GM12891 (cell line): ENCODE measurements around the gene ANKRD63.

Experiments
- DNase-seq: peaks from one replicate; pipeline ENCODE4 v3.0.0; 2011; ENCODE audit warnings: low spot score; ENCODE audit not compliant: insufficient read length
- FAIRE-seq: peaks from 2 replicates; lab custom pipeline; 2011; peaks lifted over from hg19 to GRCh38; lab: Jason Lieb, UNC
- PAX5 ChIP-seq: IDR thresholded peaks from 2 replicates; pipeline ENCODE4 v1.6.1; 2011; ENCODE audit warnings: low read length, moderate library complexity, mild to moderate bottlenecking; ENCODE audit not compliant: insufficient read depth, severe bottlenecking
- POLR2A ChIP-seq: IDR thresholded peaks from 2 replicates; pipeline ENCODE4 v1.6.1; 2011; ENCODE audit warnings: low read depth, low read length, control low read depth
- POLR2AphosphoS5 ChIP-seq: IDR thresholded peaks from 2 replicates; pipeline ENCODE4 v1.6.1; 2011; ENCODE audit warnings: low read depth, low read length, control low read depth
- POU2F2 ChIP-seq: IDR thresholded peaks from 2 replicates; pipeline ENCODE4 v1.6.1; 2011; ENCODE audit warnings: low read depth, mild to moderate bottlenecking, control low read depth, low read length, moderate library complexity
- SPI1 ChIP-seq: IDR thresholded peaks from 2 replicates; pipeline ENCODE4 v1.6.1; 2011; ENCODE audit warnings: low read depth, low read length, control low read depth
- TAF1 ChIP-seq: IDR thresholded peaks from 2 replicates; pipeline ENCODE4 v1.6.1; 2011; ENCODE audit warnings: low read depth, low read length, control low read depth

ANKRD63 gene

DNA sequence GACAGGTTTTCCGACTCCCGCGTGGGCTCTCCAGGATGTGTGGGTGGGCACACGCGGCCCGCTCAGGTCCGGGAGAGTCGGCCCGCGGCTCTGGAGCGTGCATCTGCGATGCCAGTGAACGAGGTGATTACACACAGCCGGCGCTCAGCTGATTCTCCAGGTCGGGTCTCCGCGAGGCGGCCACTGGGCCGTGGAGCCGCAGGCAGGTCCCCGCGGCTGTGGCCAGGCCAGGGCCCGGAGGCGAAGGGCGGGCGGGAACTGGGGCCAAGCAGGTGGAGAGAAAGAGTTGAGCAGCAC lies 30.8 kb downstream of the ANKRD63 start:
- TF ChIP-seq PAX5 (no peak), SPI1 (no peak), POLR2AphosphoS5 (no peak), POLR2A (no peak), POU2F2 (no peak), TAF1 (no peak)
- DNase-seq (no peak), FAIRE-seq (no peak)

DNA sequence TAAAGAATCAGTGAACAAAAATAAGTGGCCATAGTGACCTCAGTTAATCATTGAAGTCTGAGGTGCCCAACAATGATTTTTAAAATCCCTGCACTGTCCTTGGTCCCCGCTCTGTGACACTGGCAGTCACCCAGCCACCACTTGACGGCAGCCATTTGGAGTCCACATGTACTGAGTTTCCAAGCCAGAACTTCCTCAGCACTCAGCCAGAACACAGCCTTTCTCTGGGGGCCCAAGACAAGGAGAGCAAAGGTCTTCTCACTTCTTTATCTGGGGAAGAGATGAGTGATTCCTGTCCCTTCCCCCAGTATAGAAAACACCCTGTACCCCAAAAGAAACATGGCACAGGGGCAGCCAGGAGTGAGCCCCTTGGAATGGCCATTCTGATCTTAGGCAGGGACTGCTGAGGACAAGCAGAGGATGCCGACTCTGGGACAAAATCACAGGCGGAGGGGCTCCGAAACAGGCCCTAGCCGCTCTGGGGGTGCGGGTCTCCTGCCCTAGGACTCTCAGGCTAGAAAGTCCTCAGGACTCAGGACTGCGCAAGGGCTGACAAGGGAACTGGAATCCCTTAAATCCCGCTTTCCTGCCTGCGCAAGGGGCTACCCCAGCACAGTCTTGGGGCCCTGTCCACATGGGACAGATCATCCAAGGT lies 31.3 kb downstream of the ANKRD63 start:
- no peak for TF ChIP-seq POLR2AphosphoS5
- TF ChIP-seq POLR2A, result no peak
- TF ChIP-seq PAX5, result no peak
- no peak for TF ChIP-seq SPI1
- no peak for TF ChIP-seq POU2F2
- TF ChIP-seq TAF1, result no peak
- DNase-seq (no peak), FAIRE-seq (no peak)

DNA sequence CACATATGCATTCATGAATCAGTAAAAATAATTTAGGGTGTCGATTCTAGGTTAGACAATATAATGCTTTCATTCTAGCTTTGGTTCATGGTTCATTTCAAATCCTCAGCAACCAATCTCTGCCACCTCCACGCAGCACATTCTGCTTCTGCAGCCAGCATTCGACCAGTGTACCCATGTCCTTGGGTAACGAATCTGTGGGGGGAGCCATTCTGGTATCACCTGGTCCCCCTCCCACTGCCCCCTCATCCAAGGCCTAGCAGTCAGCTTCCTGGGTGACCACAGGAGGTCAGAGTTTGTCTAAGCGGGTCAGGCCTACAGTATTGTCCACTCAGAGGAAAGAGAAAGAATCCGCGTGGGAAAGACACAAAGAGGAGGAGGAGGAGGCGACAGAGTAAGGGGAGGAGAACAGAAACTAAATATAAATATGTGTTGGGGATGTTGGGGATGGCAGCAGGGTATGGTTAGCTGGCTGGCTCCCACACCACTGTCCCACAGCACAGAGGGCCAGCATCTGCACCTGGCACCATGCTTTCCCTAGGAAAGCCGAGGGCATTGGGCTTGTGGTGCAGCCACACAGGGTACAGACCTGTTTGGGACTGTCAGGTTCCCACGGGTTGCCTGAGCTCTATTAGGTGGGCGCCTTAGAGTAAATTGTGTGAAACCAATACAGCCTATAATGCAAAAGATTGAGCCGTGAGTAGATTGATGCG lies 31.9 kb downstream of the ANKRD63 start:
- TF ChIP-seq SPI1 (no peak), PAX5 (no peak), POLR2AphosphoS5 (no peak), TAF1 (no peak), POU2F2 (no peak), POLR2A (no peak)
- DNase-seq, result no peak
- no peak for FAIRE-seq

DNA sequence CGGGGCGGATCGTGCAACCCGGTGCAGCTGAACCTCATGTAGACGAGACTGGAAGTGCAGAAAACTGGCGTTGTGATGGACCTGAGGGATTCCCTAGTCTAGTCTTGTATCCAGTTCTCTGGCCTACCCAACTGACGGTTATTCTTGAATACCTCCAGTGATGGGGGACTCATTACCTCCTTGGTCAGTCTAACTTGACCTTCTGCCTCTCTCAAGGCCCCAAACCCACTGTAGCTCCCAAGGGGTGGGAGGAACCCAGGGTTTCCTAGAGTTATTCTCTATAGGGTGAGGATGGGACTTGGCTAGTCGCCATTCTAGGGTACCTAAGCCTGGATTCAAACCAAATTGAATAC lies 32.6 kb downstream of the ANKRD63 start:
- no peak for FAIRE-seq
- TF ChIP-seq TAF1 (no peak), POU2F2 (no peak), POLR2A (no peak), POLR2AphosphoS5 (no peak), PAX5 (no peak), SPI1 (no peak)
- no peak for DNase-seq

DNA sequence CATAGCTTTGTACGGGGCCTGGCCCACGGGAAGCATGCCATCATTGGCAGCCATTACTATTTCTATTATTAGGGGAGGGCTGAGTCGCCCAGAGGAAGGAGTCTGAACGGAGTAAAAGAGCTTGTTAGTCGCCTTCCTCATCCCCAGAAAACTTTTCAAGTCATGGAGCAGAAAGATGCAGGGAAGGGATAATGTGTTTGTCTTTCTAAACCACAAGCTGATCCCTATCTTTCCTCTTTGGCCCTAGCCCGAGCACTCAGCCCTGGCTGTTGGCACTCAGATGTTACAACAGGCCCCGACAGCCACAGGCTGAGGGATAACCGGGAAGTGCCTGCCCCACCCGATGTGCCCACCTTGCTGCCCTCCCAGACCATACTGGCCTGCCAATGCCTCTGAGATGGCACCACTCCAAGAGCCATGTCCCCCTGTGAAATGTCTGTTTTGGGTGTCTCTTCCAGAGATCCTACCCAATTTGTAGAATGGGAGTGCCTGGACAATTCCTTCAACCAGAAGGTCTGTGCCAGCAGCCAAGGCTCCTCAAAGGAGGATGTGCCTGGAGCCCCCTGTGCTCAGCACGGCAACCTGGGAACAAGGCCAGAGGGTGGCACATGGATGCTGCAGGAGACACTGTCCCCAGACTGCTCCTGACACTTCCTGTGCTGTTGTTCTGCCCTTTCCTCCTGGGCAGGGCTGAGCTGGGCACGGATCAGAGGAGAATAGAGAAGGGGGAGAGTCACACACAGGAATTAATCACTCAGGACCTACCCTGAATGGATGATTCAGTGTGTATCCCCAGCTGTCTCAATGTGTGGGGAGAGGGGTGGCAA lies 33.2 kb downstream of the ANKRD63 start:
- DNase-seq, result no peak
- FAIRE-seq, result no peak
- TF ChIP-seq PAX5 (no peak), POU2F2 (no peak), POLR2AphosphoS5 (no peak), SPI1 (no peak), POLR2A (no peak), TAF1 (no peak)

DNA sequence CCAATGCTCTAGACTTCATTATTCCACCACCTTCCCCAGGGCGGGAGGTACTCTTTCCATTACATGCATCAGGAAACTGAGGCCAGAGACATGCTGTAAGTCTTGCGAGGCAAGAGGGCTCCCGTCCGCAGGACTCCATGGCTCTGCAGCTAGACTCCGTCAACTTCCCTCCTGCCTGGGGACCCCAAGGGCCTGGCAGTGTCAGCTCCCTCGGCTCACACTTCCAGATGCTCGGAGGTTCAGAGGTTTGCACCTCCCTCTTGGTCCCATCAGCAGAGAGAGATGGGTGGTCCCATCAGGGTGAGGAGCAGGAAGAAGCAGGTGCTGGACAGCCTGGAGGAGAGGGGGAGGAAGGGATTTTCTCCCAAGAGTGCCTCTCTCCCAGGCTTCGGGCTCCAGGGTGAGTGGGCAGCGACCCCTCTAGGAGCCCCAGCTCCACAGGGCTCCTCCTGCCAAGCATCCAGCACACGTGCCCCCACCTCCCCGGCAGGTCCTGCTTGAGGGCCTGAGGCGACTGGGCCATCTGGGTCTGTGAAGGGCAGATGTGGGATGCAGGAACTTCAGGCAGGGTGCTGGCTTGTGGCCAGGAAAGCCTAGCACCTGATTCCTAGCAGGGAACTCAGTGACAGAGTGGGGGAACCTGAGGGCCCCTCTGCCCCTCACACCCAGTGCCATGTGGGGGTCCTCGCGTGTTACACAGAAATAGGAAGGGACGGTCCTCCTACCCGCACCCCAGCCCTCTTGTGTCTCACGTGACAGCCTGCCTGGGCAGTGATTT lies 34.7 kb downstream of the ANKRD63 start:
- TF ChIP-seq POLR2AphosphoS5 (no peak), SPI1 (no peak), POU2F2 (no peak), PAX5 (no peak), POLR2A (no peak), TAF1 (no peak)
- FAIRE-seq (no peak), DNase-seq (no peak)

DNA sequence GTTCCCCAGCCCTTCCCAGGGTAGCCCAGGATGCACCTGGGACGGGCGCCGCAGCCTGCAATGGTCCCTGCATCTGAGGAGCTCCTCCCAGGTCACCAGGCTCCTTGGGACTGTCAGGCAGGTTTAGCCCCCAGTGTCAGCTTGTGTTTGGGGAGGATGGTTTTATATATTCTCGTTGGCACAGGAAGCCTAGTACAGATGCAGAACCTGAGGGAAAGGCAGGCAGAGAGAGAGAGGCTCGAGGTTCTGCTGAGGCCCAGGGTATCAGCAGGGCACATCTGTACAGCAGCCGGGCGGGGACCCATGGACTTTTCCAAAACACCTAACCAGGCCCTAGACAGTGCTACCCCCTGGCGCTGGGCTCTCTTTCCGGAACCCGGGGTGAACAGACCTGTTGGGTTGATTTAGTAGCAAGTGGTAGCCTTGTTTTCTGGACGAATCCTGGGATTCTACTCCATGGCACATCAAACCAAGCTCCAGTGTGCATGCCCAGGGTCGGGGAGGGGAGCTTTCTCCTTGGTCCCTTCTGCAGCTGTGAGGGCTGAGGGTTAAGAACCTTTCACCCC lies 35.4 kb downstream of the ANKRD63 start:
- FAIRE-seq (no peak), DNase-seq (no peak)
- TF ChIP-seq PAX5, result no peak
- no peak for TF ChIP-seq SPI1
- no peak for TF ChIP-seq POLR2AphosphoS5
- TF ChIP-seq POLR2A, result no peak
- no peak for TF ChIP-seq POU2F2
- no peak for TF ChIP-seq TAF1

DNA sequence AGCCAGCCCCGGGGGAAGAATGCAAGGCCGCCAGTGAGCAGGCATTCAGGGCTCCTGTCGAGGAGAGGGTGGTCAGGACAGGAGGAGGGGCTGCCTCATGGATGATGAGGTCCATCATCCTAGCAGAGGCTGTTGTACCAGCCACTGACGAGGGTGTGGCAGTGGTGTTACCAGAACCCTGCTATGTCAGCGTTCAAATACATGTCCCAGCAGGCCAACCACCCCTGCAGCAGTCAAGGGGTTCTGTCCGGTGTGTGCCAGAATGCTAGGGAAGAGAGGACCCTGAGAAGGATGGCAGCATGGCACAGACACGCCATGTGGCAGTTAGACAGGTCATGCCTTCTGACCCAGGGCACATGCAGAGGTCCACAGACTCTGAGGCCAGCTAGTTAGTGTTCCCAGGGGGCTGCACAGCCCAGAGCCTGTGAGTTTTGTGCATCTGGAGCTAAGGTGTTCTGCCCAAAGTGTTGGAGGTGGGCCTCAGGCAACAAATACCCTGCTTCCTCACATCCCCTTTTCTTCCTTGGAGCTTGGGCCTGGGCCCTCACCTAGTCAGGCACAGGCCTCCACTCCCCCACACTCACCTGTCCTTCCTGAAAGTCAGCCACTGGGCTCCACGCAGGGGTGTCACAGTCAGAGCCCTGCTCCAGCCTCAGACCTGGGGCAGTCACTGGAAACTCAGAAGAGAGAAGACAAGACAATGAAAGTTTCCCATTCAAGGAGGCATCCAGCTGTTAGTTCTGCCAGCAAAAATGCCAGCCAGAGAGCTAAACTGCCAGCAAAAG lies 36.2 kb downstream of the ANKRD63 start:
- TF ChIP-seq POU2F2 (no peak), PAX5 (no peak), POLR2AphosphoS5 (no peak)
- no peak for DNase-seq
- no peak for FAIRE-seq
